Osteocyte (in vitro differentiated cells): Measurements from ENCODE around the gene PTHLH. TPM values are rescaled to one million over a fixed set of nuclear protein-coding genes. Genes with fewer than 3 reads are reported as not detected.

Experiments
- DNase-seq: peaks from one replicate; pipeline ENCODE4 v3.0.0; 2021; ENCODE audit warnings: mixed read lengths; ENCODE audit not compliant: unreplicated experiment; ENCODE audit errors: extremely low spot score
- H3K27ac Mint-ChIP-seq: one replicate; pipeline ENCODE4 v1.8.0; 2021; ENCODE audit warnings: mild to moderate bottlenecking, mixed read lengths; ENCODE audit not compliant: unreplicated experiment
- H3K27me3 Mint-ChIP-seq: one replicate; pipeline ENCODE4 v1.8.0; 2021; ENCODE audit warnings: mixed read lengths; ENCODE audit not compliant: unreplicated experiment
- H3K36me3 Mint-ChIP-seq: one replicate; pipeline ENCODE4 v1.8.0; 2021; ENCODE audit warnings: mixed read lengths; ENCODE audit not compliant: unreplicated experiment
- H3K4me1 Mint-ChIP-seq: one replicate; pipeline ENCODE4 v1.8.0; 2021; ENCODE audit warnings: mixed read lengths; ENCODE audit not compliant: unreplicated experiment
- H3K4me3 Mint-ChIP-seq: one replicate; pipeline ENCODE4 v1.8.0; 2021; ENCODE audit warnings: mild to moderate bottlenecking, moderate library complexity, mixed read lengths; ENCODE audit not compliant: unreplicated experiment
- H3K9me3 Mint-ChIP-seq: one replicate; pipeline ENCODE4 v1.8.0; 2021; ENCODE audit warnings: mixed read lengths; ENCODE audit not compliant: unreplicated experiment
- total RNA-seq: library from RNA; stranded (reverse); gene quantifications from 2 replicates; pipeline ENCODE4 v1.2.1, GENCODE V29; 2021
- TF ChIP-seq, protein P1 (sequence below): fragments of 200-600 bp; sonication (generic); IDR thresholded peaks from 2 replicates; pipeline ENCODE4 v1.5.0; 2021; ENCODE audit warnings: antibody characterized with exemption, mild to moderate bottlenecking, moderate library complexity

The PTHLH gene
- total RNA-seq, 1 donor from 2014 or later = 0.46 TPM

GRCh38 chr12:27924350-27925135 is 48.0 kb downstream of the PTHLH start:
- Mint-ChIP-seq H3K4me3 (no peak overlapping the region), H3K27me3 (peaks cover 33% of the 10 kb centered on the region), H3K4me1 (peaks cover 4% of the 10 kb centered on the region), H3K9me3 (no peaks in the 10 kb centered on the region), H3K27ac (no peak overlapping the region), H3K36me3 (no peaks in the 10 kb centered on the region)
- TF ChIP-seq, protein P1, sequence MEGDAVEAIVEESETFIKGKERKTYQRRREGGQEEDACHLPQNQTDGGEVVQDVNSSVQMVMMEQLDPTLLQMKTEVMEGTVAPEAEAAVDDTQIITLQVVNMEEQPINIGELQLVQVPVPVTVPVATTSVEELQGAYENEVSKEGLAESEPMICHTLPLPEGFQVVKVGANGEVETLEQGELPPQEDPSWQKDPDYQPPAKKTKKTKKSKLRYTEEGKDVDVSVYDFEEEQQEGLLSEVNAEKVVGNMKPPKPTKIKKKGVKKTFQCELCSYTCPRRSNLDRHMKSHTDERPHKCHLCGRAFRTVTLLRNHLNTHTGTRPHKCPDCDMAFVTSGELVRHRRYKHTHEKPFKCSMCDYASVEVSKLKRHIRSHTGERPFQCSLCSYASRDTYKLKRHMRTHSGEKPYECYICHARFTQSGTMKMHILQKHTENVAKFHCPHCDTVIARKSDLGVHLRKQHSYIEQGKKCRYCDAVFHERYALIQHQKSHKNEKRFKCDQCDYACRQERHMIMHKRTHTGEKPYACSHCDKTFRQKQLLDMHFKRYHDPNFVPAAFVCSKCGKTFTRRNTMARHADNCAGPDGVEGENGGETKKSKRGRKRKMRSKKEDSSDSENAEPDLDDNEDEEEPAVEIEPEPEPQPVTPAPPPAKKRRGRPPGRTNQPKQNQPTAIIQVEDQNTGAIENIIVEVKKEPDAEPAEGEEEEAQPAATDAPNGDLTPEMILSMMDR = no peak
- DNase-seq = no peak

- no peak overlapping the region for H3K27ac Mint-ChIP-seq
- TF ChIP-seq, protein P1 = no peak
- H3K36me3 Mint-ChIP-seq = no peaks in the 10 kb centered on the region
Observed at GRCh38 chr12:27922531-27923139, 49.9 kb downstream of the PTHLH start.

GRCh38 chr12:27919671-27920235 is 52.8 kb downstream of the PTHLH start:
- TF ChIP-seq, protein P1 = no peak
- no peak overlapping the region for H3K27ac Mint-ChIP-seq
- peaks cover 5% of the 10 kb centered on the region for H3K9me3 Mint-ChIP-seq
- H3K4me3 Mint-ChIP-seq = no peak overlapping the region
- peaks cover 4% of the 10 kb centered on the region for H3K4me1 Mint-ChIP-seq
- H3K36me3 Mint-ChIP-seq = no peaks in the 10 kb centered on the region
- DNase-seq = no peak
- peaks cover 8% of the 10 kb centered on the region for H3K27me3 Mint-ChIP-seq

More at GRCh38 chr12:27922531-27923139, 49.9 kb downstream of the PTHLH start:
- Mint-ChIP-seq H3K4me1 (peaks cover 4% of the 10 kb centered on the region), H3K4me3 (no peak overlapping the region), H3K9me3 (no peaks in the 10 kb centered on the region), H3K27me3 (peaks cover 17% of the 10 kb centered on the region)
- no peak for DNase-seq

DNA sequence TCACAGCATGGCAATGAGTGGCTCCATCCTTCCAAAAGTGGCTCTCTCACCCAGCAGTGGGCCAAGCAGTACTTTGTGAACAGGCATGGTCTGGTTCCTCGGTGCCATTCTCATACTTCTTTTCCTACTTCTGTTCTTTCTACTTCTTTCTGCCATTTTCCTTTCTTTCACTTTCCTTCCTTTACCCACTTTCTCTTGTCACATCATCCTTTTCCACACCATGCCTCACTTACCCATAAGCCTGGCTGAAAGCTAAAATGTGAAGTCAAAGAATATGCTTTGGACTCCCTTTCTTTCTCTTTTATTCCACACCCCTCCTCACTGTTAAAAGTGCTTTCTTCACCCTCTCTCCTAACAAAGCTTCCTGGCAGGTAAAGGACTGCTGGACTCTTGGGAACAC is 57.0 kb downstream of the PTHLH start:
- no peak overlapping the region for H3K4me3 Mint-ChIP-seq
- H3K27me3 Mint-ChIP-seq = peaks cover 14% of the 10 kb centered on the region
- DNase-seq = no peak
- peaks cover 4% of the 10 kb centered on the region for H3K4me1 Mint-ChIP-seq
- no peak overlapping the region for H3K27ac Mint-ChIP-seq
- no peaks in the 10 kb centered on the region for H3K36me3 Mint-ChIP-seq
- H3K9me3 Mint-ChIP-seq = peaks cover 5% of the 10 kb centered on the region
- TF ChIP-seq, protein P1 = no peak

- TF ChIP-seq, protein P1 = no peak
- no peak for DNase-seq
Observed at GRCh38 chr12:27915021-27915420, 57.5 kb downstream of the PTHLH start.

More at GRCh38 chr12:27915021-27915420, 57.5 kb downstream of the PTHLH start:
- Mint-ChIP-seq H3K4me3 (no peak overlapping the region), H3K9me3 (peaks cover 5% of the 10 kb centered on the region), H3K36me3 (no peaks in the 10 kb centered on the region), H3K27me3 (peaks cover 14% of the 10 kb centered on the region), H3K4me1 (peaks cover 4% of the 10 kb centered on the region), H3K27ac (no peak overlapping the region)
